ENCODE measurements around the gene TMEM132A. TPM values are rescaled to one million over a fixed set of nuclear protein-coding genes. Genes with fewer than 3 reads are reported as not detected.
A peak's percentile ranks its signal among the peaks of the same experiment; 100 is the strongest.

Gene TMEM132A
- total and polyA plus RNA-seq, 3 experiments from 2014 or later, result 0.68 to 0.73 TPM; not detected in 1

DNA sequence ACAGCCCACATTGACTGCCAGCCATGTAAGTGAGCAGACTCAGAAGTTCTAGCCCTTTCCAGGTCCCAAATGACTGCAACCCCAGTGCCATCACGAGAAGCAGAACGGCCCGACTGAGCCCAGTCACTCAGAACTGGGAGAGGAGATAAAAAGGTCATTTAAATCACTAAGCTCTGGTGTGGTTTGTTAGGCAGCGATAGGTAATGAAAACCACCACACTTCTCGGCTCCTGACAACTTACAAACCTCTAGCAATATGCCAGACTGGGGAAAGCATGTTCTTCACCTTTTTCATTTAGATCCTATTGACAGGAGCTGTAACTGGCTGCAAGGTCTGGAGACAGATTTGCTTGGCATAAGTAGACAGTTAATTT, 21.0 kb downstream of the TMEM132A start:
- Histone ChIP-seq H3K27me3 (ENCODE audit: insufficient read depth, low read length, poor library complexity, severe bottlenecking) (no peaks in the 10 kb centered on the region), H3K9me3 (ENCODE audit: low read length) (no peaks in the 10 kb centered on the region), H3K4me1 (ENCODE audit: insufficient read depth, low read length) (peaks cover 6% of the 10 kb centered on the region), H3K36me3 (ENCODE audit: insufficient read depth, low read length) (no peaks in the 10 kb centered on the region), H3K4me3 (ENCODE audit: low read length) (no peak overlapping the region), H3K27ac (ENCODE audit: low read depth, low read length) (no peak overlapping the region)
- ChIA-PET POLR2A (no interaction called here), CTCF (interaction anchor here (0.8 to 1.7 kb wide), 4 partner anchors 17 to 184 kb away, joined by 3 read pairs; no protein-coding TSS in a partner anchor)
- no peak overlapping the region for H3K4me3 Mint-ChIP-seq
- peaks cover 13 to 19% of the 10 kb centered on the region in 2 donors for H3K27me3 Mint-ChIP-seq
- no peak overlapping the region for H3K27ac Mint-ChIP-seq
- H3K4me1 Mint-ChIP-seq, result peaks cover 0 to 4% (median 0%) of the 10 kb centered on the region in 3 donors
- no peaks in the 10 kb centered on the region for H3K9me3 Mint-ChIP-seq
- DNase-seq, result no peak
- H3K36me3 Mint-ChIP-seq, result no peaks in the 10 kb centered on the region

- Histone ChIP-seq H3K36me3 (ENCODE audit: insufficient read depth, low read length) (no peaks in the 10 kb centered on the region), H3K27me3 (ENCODE audit: insufficient read depth, low read length, poor library complexity, severe bottlenecking) (no peaks in the 10 kb centered on the region), H3K27ac (ENCODE audit: low read depth, low read length) (no peak overlapping the region), H3K9me3 (ENCODE audit: low read length) (no peaks in the 10 kb centered on the region), H3K4me3 (ENCODE audit: low read length) (no peak overlapping the region), H3K4me1 (ENCODE audit: insufficient read depth, low read length) (peaks cover 7% of the 10 kb centered on the region)
- POLR2A ChIA-PET, result no interaction called here
- peaks cover 14 to 20% of the 10 kb centered on the region in 2 donors for H3K27me3 Mint-ChIP-seq
- no peak for DNase-seq
- peaks cover 0 to 8% (median 0%) of the 10 kb centered on the region in 3 donors for H3K4me1 Mint-ChIP-seq
- H3K9me3 Mint-ChIP-seq, result no peaks in the 10 kb centered on the region
- no peaks in the 10 kb centered on the region for H3K36me3 Mint-ChIP-seq
- no peak overlapping the region for H3K4me3 Mint-ChIP-seq
- no peak overlapping the region for H3K27ac Mint-ChIP-seq
- CTCF ChIA-PET, result interaction anchor here (1.2 to 1.7 kb wide), 2 partner anchors 18 to 116 kb away, joined by 3 read pairs; no protein-coding TSS in a partner anchor
Observed at GRCh38 chr11:60946601-60947264, 22.5 kb downstream of the TMEM132A start.

GRCh38 chr11:60947700-60948099, 23.4 kb downstream of the TMEM132A start:
- Histone ChIP-seq H3K36me3 (ENCODE audit: insufficient read depth, low read length) (no peaks in the 10 kb centered on the region), H3K4me3 (ENCODE audit: low read length) (no peak overlapping the region), H3K27me3 (ENCODE audit: insufficient read depth, low read length, poor library complexity, severe bottlenecking) (no peaks in the 10 kb centered on the region), H3K4me1 (ENCODE audit: insufficient read depth, low read length) (peaks cover 13% of the 10 kb centered on the region), H3K27ac (ENCODE audit: low read depth, low read length) (no peak overlapping the region), H3K9me3 (ENCODE audit: low read length) (no peaks in the 10 kb centered on the region)
- Mint-ChIP-seq H3K27ac (no peak overlapping the region), H3K9me3 (no peaks in the 10 kb centered on the region), H3K4me3 (no peak overlapping the region), H3K27me3 (peaks cover 21 to 28% of the 10 kb centered on the region in 2 donors), H3K36me3 (no peaks in the 10 kb centered on the region), H3K4me1 (peaks cover 7 to 18% (median 9%) of the 10 kb centered on the region in 3 donors)
- ChIA-PET POLR2A (no interaction called here), CTCF (no interaction called here)
- DNase-seq, result no peak

DNA sequence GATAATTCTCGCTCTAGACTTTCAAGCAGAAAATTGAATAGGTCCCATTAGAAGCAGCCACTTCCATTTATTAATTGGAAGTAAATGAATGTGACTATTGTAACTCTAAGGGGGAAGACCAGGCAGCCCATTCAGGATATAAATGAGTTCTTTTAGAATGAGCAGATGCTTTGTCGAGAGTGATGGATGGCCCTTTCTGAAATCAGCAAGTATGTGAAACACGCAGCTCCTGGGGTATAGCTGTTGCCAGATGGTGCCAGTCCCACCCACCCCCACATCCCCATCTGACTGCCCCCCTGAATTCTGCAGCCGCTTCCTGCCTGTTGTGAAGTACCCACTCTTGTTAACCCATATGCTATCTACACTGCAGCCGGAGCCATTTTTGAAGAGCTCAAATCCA, 24.0 kb downstream of the TMEM132A start:
- DNase-seq, result no peak
- Histone ChIP-seq H3K27me3 (ENCODE audit: insufficient read depth, low read length, poor library complexity, severe bottlenecking) (no peaks in the 10 kb centered on the region), H3K4me1 (ENCODE audit: insufficient read depth, low read length) (peaks cover 16% of the 10 kb centered on the region), H3K4me3 (ENCODE audit: low read length) (no peak overlapping the region), H3K27ac (ENCODE audit: low read depth, low read length) (no peak overlapping the region), H3K36me3 (ENCODE audit: insufficient read depth, low read length) (no peaks in the 10 kb centered on the region), H3K9me3 (ENCODE audit: low read length) (no peaks in the 10 kb centered on the region)
- no peak overlapping the region for H3K4me3 Mint-ChIP-seq
- ChIA-PET POLR2A (no interaction called here), CTCF (interaction anchor here (0.5 kb wide), 1 partner anchor 239 kb away, joined by 3 read pairs; no protein-coding TSS in a partner anchor)
- H3K27ac Mint-ChIP-seq, result no peak overlapping the region
- H3K27me3 Mint-ChIP-seq, result peaks cover 25 to 30% of the 10 kb centered on the region in 2 donors
- H3K4me1 Mint-ChIP-seq, result peaks cover 10 to 21% (median 13%) of the 10 kb centered on the region in 3 donors
- H3K36me3 Mint-ChIP-seq, result no peaks in the 10 kb centered on the region
- no peaks in the 10 kb centered on the region for H3K9me3 Mint-ChIP-seq

DNA sequence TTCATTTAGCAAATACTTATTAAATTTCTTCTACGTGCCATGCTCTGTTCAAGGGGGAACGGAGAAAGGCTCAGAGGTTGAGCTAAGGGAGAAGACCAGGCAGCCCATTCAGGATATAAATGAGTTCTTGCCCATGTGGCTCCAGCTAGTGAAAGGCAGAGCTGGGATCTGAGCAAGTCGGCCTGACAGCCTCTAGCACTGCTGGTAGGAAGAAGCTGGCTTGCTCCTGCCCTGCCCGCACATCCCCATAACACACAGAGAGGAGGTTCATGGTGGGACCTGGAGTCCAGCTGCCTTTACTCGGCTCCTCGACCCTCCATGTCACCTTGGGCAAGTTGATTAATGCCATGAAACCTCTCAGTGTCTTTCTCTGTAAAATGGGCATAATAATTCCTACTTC, 25.8 kb downstream of the TMEM132A start:
- H3K27me3 ChIP-seq (ENCODE audit: insufficient read depth, low read length, poor library complexity, severe bottlenecking), result no peaks in the 10 kb centered on the region
- Mint-ChIP-seq H3K36me3 (no peaks in the 10 kb centered on the region), H3K27me3 (peaks cover 25 to 28% of the 10 kb centered on the region in 2 donors), H3K4me1 (peaks cover 10 to 21% (median 13%) of the 10 kb centered on the region in 3 donors), H3K4me3 (peak overlapping the region in 3 of 7 donors; percentile 31 to 38 (median 38)), H3K9me3 (no peaks in the 10 kb centered on the region), H3K27ac (no peak overlapping the region)
- POLR2A ChIA-PET, result interaction anchor here (0.7 kb wide), 1 partner anchor 111 kb away, joined by 3 read pairs; no protein-coding TSS in a partner anchor
- H3K4me3 ChIP-seq (ENCODE audit: low read length), result no peak overlapping the region
- CTCF ChIA-PET, result interaction anchor here (1.1 to 1.5 kb wide), 3 partner anchors 20 to 238 kb away, joined by 3 to 5 read pairs (median 3); no protein-coding TSS in a partner anchor
- H3K36me3 ChIP-seq (ENCODE audit: insufficient read depth, low read length), result no peaks in the 10 kb centered on the region
- H3K9me3 ChIP-seq (ENCODE audit: low read length), result no peaks in the 10 kb centered on the region
- no peak for DNase-seq
- H3K27ac ChIP-seq (ENCODE audit: low read depth, low read length), result no peak overlapping the region
- H3K4me1 ChIP-seq (ENCODE audit: insufficient read depth, low read length), result peaks cover 16% of the 10 kb centered on the region

DNA sequence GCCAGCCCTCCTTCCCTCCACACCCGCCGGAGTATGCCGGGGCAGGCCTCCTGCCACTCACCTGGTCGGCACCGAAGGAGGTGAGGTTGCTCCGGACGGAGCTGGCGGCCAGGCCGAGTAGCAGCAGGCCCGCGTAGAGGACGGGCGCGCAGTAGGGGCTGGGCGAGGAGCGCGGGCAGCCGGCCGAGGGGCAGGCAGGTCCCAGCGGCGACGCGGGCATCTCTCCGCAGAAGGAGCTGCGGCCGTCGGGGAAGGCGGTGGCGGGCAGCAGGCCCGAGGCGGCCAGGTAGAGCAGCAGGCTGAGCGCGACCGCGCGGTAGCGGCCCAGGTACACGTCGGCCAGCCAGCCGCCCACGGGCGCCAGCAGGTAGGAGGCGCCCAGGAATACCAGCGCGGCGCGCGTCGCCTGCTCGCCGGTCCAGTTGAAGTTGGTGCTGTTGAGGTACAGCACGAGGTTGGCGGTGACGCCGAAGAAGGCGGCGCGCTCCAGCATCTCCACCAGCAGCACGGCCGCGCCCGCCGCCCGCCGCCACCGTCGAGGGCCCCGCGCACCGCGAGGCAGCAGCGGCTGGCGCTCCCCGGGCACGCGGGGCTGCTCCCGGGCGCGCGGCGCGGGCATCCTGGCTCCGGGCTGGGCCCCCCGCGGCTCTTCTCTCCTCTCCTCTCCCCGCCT, 26.8 kb downstream of the TMEM132A start:
- peak overlapping the region; percentile 69 for H3K4me3 ChIP-seq (ENCODE audit: low read length)
- H3K27ac ChIP-seq (ENCODE audit: low read depth, low read length), result no peak overlapping the region
- no peaks in the 10 kb centered on the region for H3K36me3 ChIP-seq (ENCODE audit: insufficient read depth, low read length)
- CTCF ChIA-PET, result interaction anchor here (1.5 kb wide), 1 partner anchor 120 kb away, joined by 5 read pairs; no protein-coding TSS in a partner anchor
- no peaks in the 10 kb centered on the region for H3K9me3 ChIP-seq (ENCODE audit: low read length)
- POLR2A ChIA-PET, result no interaction called here
- H3K4me1 ChIP-seq (ENCODE audit: insufficient read depth, low read length), result peaks cover 16% of the 10 kb centered on the region
- Mint-ChIP-seq H3K4me3 (peak overlapping the region in 2 of 7 donors; percentile 75 to 79), H3K27ac (no peak overlapping the region), H3K9me3 (no peaks in the 10 kb centered on the region), H3K4me1 (peaks cover 10 to 21% (median 13%) of the 10 kb centered on the region in 3 donors), H3K36me3 (no peaks in the 10 kb centered on the region), H3K27me3 (peaks cover 25 to 28% of the 10 kb centered on the region in 2 donors)
- H3K27me3 ChIP-seq (ENCODE audit: insufficient read depth, low read length, poor library complexity, severe bottlenecking), result no peaks in the 10 kb centered on the region
- peak in 2 of 5 donors; percentile 18 to 48 for DNase-seq

DNA sequence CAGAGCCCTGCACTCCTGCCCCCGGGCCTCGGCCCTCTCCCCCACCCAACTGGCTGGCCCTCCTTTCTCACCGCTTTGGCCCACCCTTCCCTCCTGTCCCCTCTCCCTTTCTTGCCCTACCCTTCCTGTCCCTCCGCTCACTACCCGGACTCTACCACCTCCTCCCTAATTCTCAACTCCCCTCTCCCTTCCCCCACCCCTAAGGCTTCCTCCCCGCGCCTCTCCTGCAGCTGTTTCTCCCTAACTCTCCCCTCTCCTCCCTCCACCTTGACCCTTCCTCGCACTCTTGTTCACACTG, 27.3 kb downstream of the TMEM132A start:
- Histone ChIP-seq H3K4me3 (ENCODE audit: low read length) (peak overlapping the region; percentile 69), H3K27me3 (ENCODE audit: insufficient read depth, low read length, poor library complexity, severe bottlenecking) (no peaks in the 10 kb centered on the region), H3K9me3 (ENCODE audit: low read length) (no peaks in the 10 kb centered on the region), H3K27ac (ENCODE audit: low read depth, low read length) (no peak overlapping the region), H3K4me1 (ENCODE audit: insufficient read depth, low read length) (peaks cover 16% of the 10 kb centered on the region), H3K36me3 (ENCODE audit: insufficient read depth, low read length) (no peaks in the 10 kb centered on the region)
- POLR2A ChIA-PET, result no interaction called here
- Mint-ChIP-seq H3K27me3 (peaks cover 25 to 28% of the 10 kb centered on the region in 2 donors), H3K36me3 (no peaks in the 10 kb centered on the region), H3K9me3 (no peaks in the 10 kb centered on the region), H3K4me1 (peaks cover 10 to 21% (median 13%) of the 10 kb centered on the region in 3 donors), H3K27ac (peak overlapping the region in 5 of 8 donors; percentile 35 to 93 (median 57)), H3K4me3 (peak overlapping the region in 6 of 7 donors; percentile 76 to 84 (median 78))
- CTCF ChIA-PET, result no interaction called here
- DNase-seq, result no peak

Measured in CD8-positive, alpha-beta memory T cell (primary cell).